Activated effector memory CD4-positive, alpha-beta T cell treated with Interleukin-2 at 50 U/mL for 16 hours (primary cell): ENCODE measurements around the gene MGLL.

Source experiments
- DNase-seq: peaks from one replicate; pipeline ENCODE4 v3.0.0-alpha.2; 2020

MGLL gene

GRCh38 chr3:127646501-127647046 lies 175.7 kb downstream of the MGLL start:
- no peak for DNase-seq

DNA sequence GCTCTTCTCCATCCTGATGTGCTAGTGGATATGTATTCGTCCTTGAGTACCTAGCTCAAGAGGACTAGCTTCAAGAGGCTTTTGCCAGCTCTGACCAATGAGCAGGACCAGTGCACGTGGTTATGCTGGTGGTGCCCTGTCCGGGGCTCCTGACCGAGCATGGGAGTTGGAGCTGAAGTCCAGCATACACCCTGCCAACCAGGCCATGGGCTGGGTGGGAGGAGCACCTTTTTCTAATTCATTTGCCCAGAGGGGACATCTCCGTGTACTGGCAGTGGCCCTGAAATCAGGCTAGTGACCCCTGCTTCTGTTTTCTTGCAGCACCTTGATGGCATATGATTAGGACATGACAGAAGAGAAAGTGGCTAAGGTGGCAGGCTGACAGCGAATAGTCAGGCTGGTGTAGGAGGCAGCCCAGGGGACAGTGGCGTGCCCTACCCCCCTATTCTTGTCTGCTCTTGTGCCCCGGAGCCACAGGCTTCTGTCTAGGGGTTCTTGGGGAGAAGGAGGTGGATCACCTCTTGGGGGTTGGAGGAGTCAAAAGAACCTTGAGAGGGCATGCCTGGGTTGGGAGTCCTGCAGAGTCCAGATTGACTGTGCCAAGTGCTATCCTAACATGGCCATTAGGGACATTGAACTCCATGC lies 176.8 kb downstream of the MGLL start:
- no peak for DNase-seq

DNA sequence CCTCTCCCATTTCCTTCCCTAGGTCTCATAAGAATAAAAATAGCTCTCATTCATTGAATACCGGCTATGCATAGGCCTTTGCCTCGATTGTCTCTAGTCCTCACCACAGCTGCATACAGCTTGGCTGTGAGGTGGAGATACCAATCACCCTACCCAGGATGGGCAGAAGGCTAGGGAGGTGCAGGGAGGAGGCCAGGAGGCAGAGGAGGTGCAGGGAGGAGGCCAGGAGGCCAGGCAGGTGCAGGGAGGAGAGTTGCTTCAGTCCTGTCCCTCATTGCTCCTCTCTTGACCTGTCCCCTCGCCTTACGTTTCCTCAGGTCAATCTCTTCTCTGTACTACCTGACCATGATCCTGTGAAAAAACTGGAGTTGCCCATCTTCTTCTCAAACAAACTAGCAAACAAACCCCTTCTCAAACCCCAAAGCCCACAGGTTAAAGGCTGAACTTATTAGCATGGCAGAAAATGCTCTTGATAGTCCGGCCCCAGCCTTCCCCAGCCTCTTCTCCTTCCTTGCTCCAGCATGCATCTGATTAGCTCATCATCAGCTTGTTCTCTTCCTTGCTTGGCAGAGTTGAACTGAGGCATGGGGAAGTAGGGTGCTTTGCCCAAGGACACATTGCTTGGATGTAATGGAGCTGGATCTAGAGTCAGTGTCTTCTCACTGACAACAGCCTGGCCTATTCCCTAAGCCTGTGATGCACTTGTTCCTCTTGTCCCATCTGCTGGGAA lies 177.5 kb downstream of the MGLL start:
- no peak for DNase-seq

GRCh38 chr3:127640042-127640355 lies 182.3 kb downstream of the MGLL start:
- no peak for DNase-seq

- DNase-seq = no peak
Observed at GRCh38 chr3:127639173-127640041, 182.9 kb downstream of the MGLL start.
